Gastrocnemius medialis (tissue), 4 donors: ENCODE measurements around the gene KPTN. TPM values are rescaled to one million over a fixed set of nuclear protein-coding genes. Genes with fewer than 3 reads are reported as not detected.

Experiments used
- ATAC-seq, 2 donors: fragments of 150-250 bp; one replicate each; pipeline ENCODE4 v1.9.1; 2016
- DNase-seq, 2 donors: peaks; one replicate each; pipeline ENCODE4 v3.0.0-alpha.2; 2019
- H3K27ac ChIP-seq, 4 donors: fragments of 200-600 bp; sonication (generic); 1 replicate in 1 of 4; 2 replicates in 3 of 4; pipeline ENCODE4 v1.5.1; 2016 to 2018; ENCODE audit warnings: mild to moderate bottlenecking in 2 of 4, moderate library complexity in 1 of 4
- H3K27me3 ChIP-seq, 3 donors: fragments of 200-600 bp; sonication (generic) in 2 of 3; 1 replicate in 1 of 3; 2 replicates in 2 of 3; pipeline versions ENCODE4 v1.5.1 to v1.6.0; 2016 to 2019; ENCODE audit warnings: mild to moderate bottlenecking in 1 of 3, moderate library complexity in 1 of 3
- H3K36me3 ChIP-seq, 2 donors: fragments of 200-600 bp; sonication (generic) in 1 of 2; one replicate each; pipeline ENCODE4 v1.5.1; 2017 to 2018
- H3K4me1 ChIP-seq, 2 donors: fragments of 200-600 bp; sonication (generic) in 1 of 2; one replicate each; pipeline ENCODE4 v1.5.1; 2016 to 2017; ENCODE audit warnings: mild to moderate bottlenecking in 2 of 2
- H3K4me3 ChIP-seq, 4 donors: fragments of 200-600 bp; sonication (generic) in 3 of 4; 1 replicate in 1 of 4; 2 replicates in 3 of 4; pipeline ENCODE4 v1.5.1; 2016 to 2019; ENCODE audit warnings: mild to moderate bottlenecking in 2 of 4
- H3K9me3 ChIP-seq, 3 donors: fragments of 200-600 bp; sonication (generic) in 2 of 3; 1 replicate in 1 of 3; 2 replicates in 2 of 3; pipeline ENCODE4 v1.5.1; 2016 to 2019
- POLR2A ChIP-seq, 2 donors: fragments of 450-650 bp; IDR thresholded peaks; one replicate each; pipeline ENCODE4 v1.6.1; 2017; ENCODE audit warnings: antibody characterized with exemption in 2 of 2, mild to moderate bottlenecking in 2 of 2, moderate library complexity in 2 of 2
- in situ Hi-C, 4 donors: fragments of 200-750 bp; cut with MboI; loops; one replicate each; pipeline versions ENCODE4 v1.15.0 to v1.8.0; 2017; ENCODE audit warnings: low sequenced_read_pairs in 4 of 4
- intact Hi-C: fragments of 100-400 bp; cut with DNase I; formaldehyde crosslinking; loops from one replicate; pipeline ENCODE4 v1.15.1; 2023; ENCODE audit warnings: low total_unique reads
- total RNA-seq, 4 donors: library from RNA; depleted of rRNA; stranded (reverse); fragments of >200 nt; gene quantifications; one replicate each; pipeline versions ENCODE4 v1.1.0 to v1.2.3, GENCODE V29; 2016
- TF ChIP-seq, protein P1 (sequence below), 5 experiments: fragments of 450-650 bp in 3 of 5; fragments of 200-600 bp in 2 of 5; sonication (generic) in 2 of 5; IDR thresholded peaks in 4 of 5; conservative IDR thresholded peaks in 1 of 5; 1 replicate in 4 of 5; 2 replicates in 1 of 5; pipeline ENCODE4 v1.5.1; 2016 to 2019; ENCODE audit warnings: antibody characterized with exemption in 5 of 5, mild to moderate bottlenecking in 3 of 5, moderate library complexity in 3 of 5

Gene KPTN
- total RNA-seq, 4 donors from 2014 or later: 0.91 to 6.4 (median 3.9) TPM

DNA sequence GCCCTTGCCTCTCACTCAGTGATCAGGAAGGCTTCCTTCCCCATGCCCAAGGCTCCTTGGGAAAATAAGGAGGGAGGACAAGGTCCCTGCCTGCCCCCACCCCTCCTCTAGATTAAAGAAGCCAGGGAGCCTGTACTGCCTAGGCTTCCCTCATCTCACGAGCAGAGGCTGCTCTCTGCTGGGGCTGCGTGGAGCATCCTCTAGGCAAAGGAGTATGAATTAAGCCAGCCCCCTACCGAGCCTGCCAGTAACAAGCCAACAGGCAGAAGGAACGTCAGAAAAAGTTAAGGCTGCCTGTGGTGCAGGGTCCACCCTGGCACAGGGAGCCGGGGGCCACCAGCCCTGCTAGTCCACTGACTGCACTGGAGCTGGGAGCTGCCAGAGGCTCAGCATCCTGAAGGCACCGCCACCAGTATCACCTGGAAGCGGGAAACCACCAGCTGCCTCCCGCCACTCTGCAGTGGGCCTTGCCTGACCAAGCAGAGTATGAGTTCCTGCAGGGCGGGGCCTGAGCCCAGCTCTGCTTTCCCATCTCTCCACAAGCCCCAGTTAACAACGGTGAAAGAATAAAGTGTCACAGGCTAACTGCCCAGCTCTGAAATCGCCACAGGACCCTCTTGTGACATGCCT lies 24.0 kb upstream of the KPTN start:
- no peaks in the 10 kb centered on the region for H3K27me3 ChIP-seq
- in situ Hi-C loops (no loop called here), intact Hi-C loops (no loop called here)
- peak overlapping the region; percentile 96 to 100 (median 99) for H3K27ac ChIP-seq
- peaks cover 90 to 99% of the 10 kb centered on the region in 2 donors for H3K4me1 ChIP-seq
- peaks cover 0 to 11% of the 10 kb centered on the region in 2 donors for H3K36me3 ChIP-seq
- no peaks in the 10 kb centered on the region for H3K9me3 ChIP-seq
- TF ChIP-seq, protein P1, sequence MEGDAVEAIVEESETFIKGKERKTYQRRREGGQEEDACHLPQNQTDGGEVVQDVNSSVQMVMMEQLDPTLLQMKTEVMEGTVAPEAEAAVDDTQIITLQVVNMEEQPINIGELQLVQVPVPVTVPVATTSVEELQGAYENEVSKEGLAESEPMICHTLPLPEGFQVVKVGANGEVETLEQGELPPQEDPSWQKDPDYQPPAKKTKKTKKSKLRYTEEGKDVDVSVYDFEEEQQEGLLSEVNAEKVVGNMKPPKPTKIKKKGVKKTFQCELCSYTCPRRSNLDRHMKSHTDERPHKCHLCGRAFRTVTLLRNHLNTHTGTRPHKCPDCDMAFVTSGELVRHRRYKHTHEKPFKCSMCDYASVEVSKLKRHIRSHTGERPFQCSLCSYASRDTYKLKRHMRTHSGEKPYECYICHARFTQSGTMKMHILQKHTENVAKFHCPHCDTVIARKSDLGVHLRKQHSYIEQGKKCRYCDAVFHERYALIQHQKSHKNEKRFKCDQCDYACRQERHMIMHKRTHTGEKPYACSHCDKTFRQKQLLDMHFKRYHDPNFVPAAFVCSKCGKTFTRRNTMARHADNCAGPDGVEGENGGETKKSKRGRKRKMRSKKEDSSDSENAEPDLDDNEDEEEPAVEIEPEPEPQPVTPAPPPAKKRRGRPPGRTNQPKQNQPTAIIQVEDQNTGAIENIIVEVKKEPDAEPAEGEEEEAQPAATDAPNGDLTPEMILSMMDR (IDR thresholded peaks at IDR 0.05 in 4 of 5, conservative IDR thresholded peaks at IDR 0.05 in 1 of 5): no peak
- no peak for TF ChIP-seq POLR2A (IDR thresholded peaks at IDR 0.05)
- peak in 1 of 2 donors; percentile 43 for DNase-seq
- H3K4me3 ChIP-seq: no peak overlapping the region
- ATAC-seq: no peak

DNA sequence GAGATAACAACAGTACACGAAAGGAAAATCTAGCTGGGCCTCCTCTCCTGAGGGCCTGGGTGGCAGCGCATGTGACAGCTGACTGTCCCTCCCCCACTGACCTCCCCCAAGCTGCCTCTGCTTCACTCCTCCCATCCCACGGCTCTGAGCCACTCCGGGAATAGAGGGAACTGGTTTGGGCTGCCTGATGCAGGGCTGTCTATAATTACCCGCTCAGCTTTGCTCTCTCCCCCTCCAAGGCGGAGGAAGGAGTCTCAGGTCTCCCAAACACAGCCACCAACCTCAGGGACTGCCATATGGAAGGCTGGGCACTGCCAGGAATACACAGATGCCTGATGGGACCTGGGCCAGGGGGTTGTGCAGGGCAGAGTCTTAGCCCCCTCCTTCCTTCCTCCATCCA lies 23.0 kb upstream of the KPTN start:
- peak overlapping the region; percentile 96 to 100 (median 99) for H3K27ac ChIP-seq
- TF ChIP-seq, protein P1 (IDR thresholded peaks at IDR 0.05 in 4 of 5, conservative IDR thresholded peaks at IDR 0.05 in 1 of 5): no peak
- peak in 1 of 2 donors; percentile 20 for TF ChIP-seq POLR2A (IDR thresholded peaks at IDR 0.05)
- intact Hi-C loops (no loop called here), in situ Hi-C loops (no loop called here)
- peaks cover 0 to 20% of the 10 kb centered on the region in 2 donors for H3K36me3 ChIP-seq
- peak overlapping the region in 2 of 4 donors; percentile 2 to 3 for H3K4me3 ChIP-seq
- H3K9me3 ChIP-seq: no peaks in the 10 kb centered on the region
- peaks cover 79 to 90% of the 10 kb centered on the region in 2 donors for H3K4me1 ChIP-seq
- no peaks in the 10 kb centered on the region for H3K27me3 ChIP-seq
- ATAC-seq (peak; percentile 48 to 52), DNase-seq (peak in 1 of 2 donors; percentile 73)

DNA sequence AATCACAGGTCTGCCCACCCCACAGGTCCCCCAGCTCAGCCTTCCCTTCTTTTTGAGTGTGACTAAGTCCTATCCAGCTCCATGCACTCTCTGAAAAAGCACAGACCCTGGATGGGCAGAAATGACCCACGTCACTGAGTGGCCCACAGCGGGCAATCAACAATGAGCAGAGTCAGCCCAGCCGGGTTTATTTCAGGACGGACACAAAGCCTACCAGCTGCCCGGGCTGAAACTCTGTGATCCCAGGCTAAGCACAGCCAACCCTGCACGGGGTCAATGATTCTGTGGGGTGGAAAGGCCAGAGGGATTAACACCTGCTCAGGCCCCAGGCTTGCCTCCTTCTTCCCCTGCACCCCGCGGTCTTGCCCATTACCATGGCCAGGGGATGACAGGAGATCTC lies 22.4 kb upstream of the KPTN start:
- ATAC-seq: peak; percentile 72

DNA sequence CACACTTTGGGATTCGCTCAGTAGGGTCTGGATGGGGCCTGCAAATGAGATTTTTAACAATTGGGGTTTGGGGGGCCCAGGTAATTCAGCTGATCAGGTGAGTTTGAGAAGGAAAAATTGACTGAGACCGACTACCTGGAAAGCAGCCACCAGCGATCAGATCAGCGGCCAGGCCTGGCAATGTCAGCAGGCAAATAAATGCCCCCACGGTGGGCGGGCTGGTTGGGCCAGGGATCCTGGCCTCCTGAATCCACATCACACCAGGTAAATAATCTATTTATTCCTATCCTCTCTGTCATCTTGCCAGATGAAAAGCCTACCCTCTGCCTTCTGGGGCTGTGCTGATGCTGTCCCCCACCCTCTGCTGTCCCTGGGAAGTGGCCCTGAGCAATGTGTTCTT lies 21.5 kb upstream of the KPTN start:
- peaks cover 0 to 33% of the 10 kb centered on the region in 2 donors for H3K36me3 ChIP-seq
- intact Hi-C loops (no loop called here), in situ Hi-C loops (no loop called here)
- no peaks in the 10 kb centered on the region for H3K9me3 ChIP-seq
- H3K27me3 ChIP-seq: no peaks in the 10 kb centered on the region
- peaks cover 71 to 84% of the 10 kb centered on the region in 2 donors for H3K4me1 ChIP-seq
- DNase-seq: no peak
- peak overlapping the region; percentile 96 to 100 (median 99) for H3K27ac ChIP-seq
- no peak for TF ChIP-seq POLR2A (IDR thresholded peaks at IDR 0.05)
- TF ChIP-seq, protein P1 (IDR thresholded peaks at IDR 0.05 in 4 of 5, conservative IDR thresholded peaks at IDR 0.05 in 1 of 5): no peak
- H3K4me3 ChIP-seq: no peak overlapping the region
- ATAC-seq: no peak

More for the DNA sequence above, 22.4 kb upstream of the KPTN start:
- intact Hi-C loops (no loop called here), in situ Hi-C loops (no loop called here)
- Histone ChIP-seq H3K27ac (peak overlapping the region; percentile 96 to 100 (median 99)), H3K4me1 (peaks cover 75 to 84% of the 10 kb centered on the region in 2 donors), H3K36me3 (peaks cover 0 to 24% of the 10 kb centered on the region in 2 donors), H3K4me3 (peak overlapping the region in 1 of 4 donors; percentile 3), H3K9me3 (no peaks in the 10 kb centered on the region), H3K27me3 (no peaks in the 10 kb centered on the region)
- TF ChIP-seq, protein P1 (IDR thresholded peaks at IDR 0.05 in 4 of 5, conservative IDR thresholded peaks at IDR 0.05 in 1 of 5): no peak
- TF ChIP-seq POLR2A (IDR thresholded peaks at IDR 0.05): peak in 1 of 2 donors; percentile 2
- peak; percentile 39 to 82 for DNase-seq
